ENCODE measurements around the gene MTA1.

The MTA1 gene

GRCh38 chr14:105487449-105487985 is 67.9 kb downstream of the MTA1 start:
- no peak for TF ChIP-seq CTCF (IDR thresholded peaks at IDR 0.05; ENCODE audit: control insufficient read depth, insufficient read depth, low read depth, low read length, missing control alignments)
- no peak overlapping the region for H3K4me3 ChIP-seq (ENCODE audit: control insufficient read depth, low read depth, low read length)
- no peak for DNase-seq (ENCODE audit: low read depth)

- H3K4me3 ChIP-seq (ENCODE audit: control insufficient read depth, low read depth, low read length) = no peak overlapping the region
- TF ChIP-seq CTCF (IDR thresholded peaks at IDR 0.05; ENCODE audit: control insufficient read depth, insufficient read depth, low read depth, low read length, missing control alignments) = no peak
- DNase-seq (ENCODE audit: low read depth) = no peak
Measured at GRCh38 chr14:105487986-105488777, 68.6 kb downstream of the MTA1 start.

GRCh38 chr14:105488781-105489541 is 69.3 kb downstream of the MTA1 start:
- no peak for DNase-seq (ENCODE audit: low read depth)
- TF ChIP-seq CTCF (IDR thresholded peaks at IDR 0.05; ENCODE audit: control insufficient read depth, insufficient read depth, low read depth, low read length, missing control alignments) = no peak
- H3K4me3 ChIP-seq (ENCODE audit: control insufficient read depth, low read depth, low read length) = no peak overlapping the region

- TF ChIP-seq CTCF (IDR thresholded peaks at IDR 0.05; ENCODE audit: control insufficient read depth, insufficient read depth, low read depth, low read length, missing control alignments) = peak; percentile 76
- DNase-seq (ENCODE audit: low read depth) = peak; percentile 27
- H3K4me3 ChIP-seq (ENCODE audit: control insufficient read depth, low read depth, low read length) = peak overlapping the region; percentile 68
Measured at GRCh38 chr14:105489542-105490266, 70.1 kb downstream of the MTA1 start.

GRCh38 chr14:105490267-105490571 is 70.6 kb downstream of the MTA1 start:
- no peak for TF ChIP-seq CTCF (IDR thresholded peaks at IDR 0.05; ENCODE audit: control insufficient read depth, insufficient read depth, low read depth, low read length, missing control alignments)
- no peak for DNase-seq (ENCODE audit: low read depth)
- peak overlapping the region; percentile 68 for H3K4me3 ChIP-seq (ENCODE audit: control insufficient read depth, low read depth, low read length)

- H3K4me3 ChIP-seq (ENCODE audit: control insufficient read depth, low read depth, low read length) = peak within 1 kb of the TSS; percentile 68
- peak; percentile 51 for TF ChIP-seq CTCF (IDR thresholded peaks at IDR 0.05; ENCODE audit: control insufficient read depth, insufficient read depth, low read depth, low read length, missing control alignments)
- DNase-seq (ENCODE audit: low read depth) = peak; percentile 100
Measured at GRCh38 chr14:105490572-105491365, 71.1 kb downstream of the MTA1 start, which contains the start of gene TEDC1. Gene TEDC1, plus strand, starts transcription at chr14:105491246. Its CDS starts 130 bp downstream, at chr14:105491376.
